GM10248 (cell line): Measurements from ENCODE around the gene TNFAIP8L2.
"Not testable (repeated sequence)": the region's sequence is repeated elsewhere in the genome, so short reads cannot be mapped to it uniquely, and the experiment has no call there.

Experiments used
- CTCF ChIA-PET: fragments of 300-600 bp; sonication (Branson Sonifier 250); formaldehyde crosslinking; extraction: SDS; loops from one replicate; lab custom pipeline; 2021; ENCODE audit warnings: antibody characterized with exemption; lab: Yijun Ruan, JAX
- POLR2A ChIA-PET: fragments of 350-650 bp; sonication (Branson Sonifier 250); formaldehyde crosslinking; extraction: SDS; loops from one replicate; lab custom pipeline; 2020; ENCODE audit warnings: antibody characterized with exemption; lab: Yijun Ruan, JAX
- DNase-seq: peaks from one replicate; pipeline ENCODE4 v3.0.0; 2012; ENCODE audit errors: extremely low spot score
- CTCF ChIP-seq: IDR thresholded peaks from 2 replicates; pipeline ENCODE4 v1.5.1; 2012; ENCODE audit warnings: mild to moderate bottlenecking, low read depth; ENCODE audit errors: extremely low read depth, missing control alignments, control extremely low read depth

TNFAIP8L2 gene

DNA sequence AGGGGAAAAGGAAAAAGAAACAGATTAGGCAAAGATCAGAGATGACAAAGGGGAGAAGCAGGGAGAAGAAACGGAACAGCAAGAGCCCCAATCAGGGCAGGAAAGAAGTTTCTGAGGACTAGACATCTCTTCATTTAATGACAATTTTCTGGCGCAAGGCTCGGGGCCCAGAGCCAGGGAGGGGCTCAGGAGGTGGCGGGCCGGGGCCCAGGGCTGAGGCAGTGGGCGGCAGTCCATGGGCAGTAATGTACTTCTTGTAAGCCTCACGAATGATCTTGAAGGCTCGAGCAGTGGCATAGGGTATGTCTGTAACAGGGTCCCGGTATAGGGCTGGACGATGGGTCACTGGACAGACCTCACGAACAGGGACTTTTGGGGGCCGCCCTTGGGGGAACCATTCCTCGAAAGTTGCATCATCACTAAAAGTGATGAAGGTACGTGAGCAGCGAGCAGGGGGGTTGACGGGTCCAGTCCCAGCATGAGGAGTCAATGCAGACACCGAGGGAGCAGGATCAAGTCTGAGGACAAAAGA is 20.1 kb downstream of the TNFAIP8L2 start:
- ChIA-PET CTCF (interaction anchor here (1.0 to 1.7 kb wide), 10 partner anchors 8 to 25 kb away, joined by 3 to 7 read pairs (median 4); partner anchors contain the start of genes TNFAIP8L2 and VPS72), POLR2A (no interaction called here)
- no peak for TF ChIP-seq CTCF
- DNase-seq = no peak

- TF ChIP-seq CTCF = no peak
- ChIA-PET POLR2A (no interaction called here), CTCF (interaction anchor here (0.6 to 2.0 kb wide), 2 partner anchors 8 to 495 kb away, joined by 3 to 6 read pairs; partner anchors contain the start of gene TMOD4)
- DNase-seq = no peak
Observed at GRCh38 chr1:151184211-151184610, 27.8 kb downstream of the TNFAIP8L2 start.

DNA sequence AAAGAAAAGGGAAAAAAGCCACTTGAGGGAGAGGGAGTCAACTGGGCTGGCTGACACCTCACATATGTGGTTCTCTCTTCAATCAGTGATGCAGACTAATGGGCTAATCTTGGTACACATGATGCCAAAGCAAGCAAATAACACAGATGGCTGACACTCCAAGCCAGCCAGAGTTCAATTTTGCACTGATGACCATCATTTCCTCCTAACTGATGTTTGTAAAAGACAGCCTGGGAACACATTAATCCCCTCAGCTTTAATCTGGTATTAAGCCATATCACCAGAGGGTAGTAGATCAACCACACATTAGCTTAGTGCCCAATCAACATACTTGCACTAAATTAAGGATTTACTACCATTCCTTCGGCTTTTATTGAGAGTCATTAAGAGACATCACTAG is 30.8 kb downstream of the TNFAIP8L2 start:
- DNase-seq = no peak
- TF ChIP-seq CTCF = no peak
- CTCF ChIA-PET = interaction anchor here (1.2 to 1.5 kb wide), 4 partner anchors 11 to 87 kb away, joined by 3 to 4 read pairs (median 3); partner anchors contain the start of gene TMOD4
- POLR2A ChIA-PET = no interaction called here

GRCh38 chr1:151188667-151189066 is 32.2 kb downstream of the TNFAIP8L2 start:
- POLR2A ChIA-PET, DNase-seq: not testable (repeated sequence)
- CTCF ChIA-PET = interaction anchor here (0.9 to 1.4 kb wide), 3 partner anchors 11 to 118 kb away, joined by 3 to 5 read pairs (median 3); partner anchors contain the start of gene GABPB2

DNA sequence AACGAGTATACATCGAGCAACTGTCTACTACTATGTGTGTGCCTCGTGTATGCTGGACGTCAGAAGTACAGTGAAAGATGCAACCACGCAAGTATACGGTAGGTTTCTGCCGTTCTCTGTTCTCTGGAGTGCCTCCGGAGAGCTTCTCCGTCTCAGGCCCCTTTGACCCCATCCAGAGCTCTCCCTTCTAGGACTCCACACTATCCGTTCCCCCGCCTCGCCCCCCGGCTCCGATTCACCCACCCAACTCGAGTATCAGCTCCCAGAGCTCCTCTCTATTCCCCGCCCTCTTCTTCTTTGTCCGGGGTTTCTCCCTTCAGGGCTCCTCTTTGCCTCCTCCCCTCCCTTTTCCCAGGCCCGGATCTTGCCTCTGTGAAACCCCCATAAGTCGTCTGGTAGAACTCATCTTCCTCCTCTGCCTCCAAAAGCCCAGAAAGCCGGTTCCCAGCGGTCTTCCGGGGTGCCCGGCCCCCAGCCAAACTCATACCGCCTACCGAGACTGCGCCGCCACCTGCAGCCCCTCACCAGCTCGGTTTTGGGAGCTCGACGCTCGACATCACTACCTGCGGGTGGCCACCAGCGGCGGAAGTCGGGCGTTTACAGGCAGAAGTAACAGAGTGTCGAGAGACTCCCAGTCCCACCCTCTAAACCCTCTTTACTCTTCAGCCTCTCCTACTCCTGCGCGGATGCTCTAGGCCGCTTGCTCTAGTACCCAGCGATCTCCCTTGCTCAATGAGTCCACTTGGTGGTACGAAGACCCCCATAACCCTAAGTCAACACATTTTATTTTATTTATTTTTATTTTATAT is 33.4 kb downstream of the TNFAIP8L2 start, which contains the start of gene VPS72:
VPS72 (minus strand) TSS at position 561 of the 809 bp plus-strand sequence; CDS start at position 485, 76 bp downstream.
- ChIA-PET POLR2A (interaction anchor here (0.5 to 1.3 kb wide), 8 partner anchors 9 to 93 kb away, joined by 3 to 8 read pairs (median 4); partner anchors contain the start of genes LYSMD1, PSMD4 and ZNF687), CTCF (interaction anchor here (0.9 to 1.7 kb wide), 10 partner anchors 12 to 119 kb away, joined by 3 to 15 read pairs (median 4); partner anchors contain the start of genes GABPB2, TMOD4 and TNFAIP8L2)
- no peak for TF ChIP-seq CTCF
- peak; percentile 94 for DNase-seq

- no peak for TF ChIP-seq CTCF
- ChIA-PET CTCF (interaction anchor here (1.2 to 2.1 kb wide), 3 partner anchors 10 to 59 kb away, joined by 3 to 7 read pairs (median 5); partner anchors contain the start of gene TNFAIP8L2), POLR2A (no interaction called here)
- DNase-seq = no peak
Observed at GRCh38 chr1:151192047-151192446, 35.6 kb downstream of the TNFAIP8L2 start.

DNA sequence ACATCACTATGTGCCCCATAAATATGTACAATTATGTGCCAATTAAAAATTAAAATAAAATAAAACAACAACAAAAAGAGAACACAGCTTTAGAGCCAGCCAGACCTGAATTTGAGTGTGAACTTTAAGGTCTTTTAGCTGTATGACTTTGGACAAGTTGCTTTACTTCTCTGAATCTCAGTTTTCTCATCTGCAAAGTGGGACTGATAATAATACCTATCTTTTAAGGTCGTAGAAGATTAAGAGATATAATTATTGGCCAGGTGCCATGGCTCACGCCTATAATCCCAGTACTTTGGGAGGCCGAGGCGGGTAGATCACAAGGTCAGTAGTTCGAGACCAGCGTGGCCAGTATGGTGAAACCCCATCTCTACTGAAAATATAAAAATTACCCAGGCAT is 36.9 kb downstream of the TNFAIP8L2 start:
- ChIA-PET POLR2A (no interaction called here), CTCF (interaction anchor here (0.9 to 2.1 kb wide), 4 partner anchors 8 to 59 kb away, joined by 3 to 7 read pairs (median 4); partner anchors contain the start of gene TNFAIP8L2)
- DNase-seq = no peak
- TF ChIP-seq CTCF = no peak
